IMR-90 (cell line): ENCODE measurements around the gene PCBP3. TPM values are rescaled to one million over a fixed set of nuclear protein-coding genes. Genes with fewer than 3 reads are reported as not detected.

Experiments
- ATAC-seq: fragments of 200-7000 bp; cut with Tn5 transposase; 2 replicates; pipeline ENCODE4 v1.9.1; 2020; ENCODE audit warnings: low read depth, mild to moderate bottlenecking, moderate library complexity
- BruUV-seq: library from RNA; stranded (reverse); fragments of 400-500 nt; replicated peaks from 2 replicates; lab custom pipeline; 2021; lab: Mats Ljungman, UMichigan
- CTCF ChIA-PET: fragments of 300-600 bp; formaldehyde crosslinking; extraction: SDS; loops from one replicate; lab custom pipeline; 2021; ENCODE audit warnings: antibody characterized with exemption; lab: Yijun Ruan, JAX
- POLR2A ChIA-PET: fragments of 300-600 bp; sonication (Branson Sonifier 250); formaldehyde crosslinking; loops from one replicate; lab custom pipeline; 2022; ENCODE audit warnings: antibody characterized with exemption; ENCODE audit not compliant: unreplicated experiment; lab: Charles Lee
- DNase-seq: peaks from one replicate; pipeline ENCODE4 v3.0.0; 2013
- H2AFZ ChIP-seq: replicated peaks from 2 replicates; pipeline ENCODE3; 2013; ENCODE audit warnings: low read length, mild to moderate bottlenecking; ENCODE audit not compliant: poor library complexity
- H2AK5ac ChIP-seq: 2 replicates; pipeline ENCODE4 v1.6.1; 2013; ENCODE audit warnings: low read depth, low read length, inconsistent platforms
- H2AK9ac ChIP-seq: replicated peaks from 2 replicates; pipeline ENCODE3; 2013; ENCODE audit warnings: mild to moderate bottlenecking, low read depth, low read length, moderate library complexity; ENCODE audit not compliant: poor library complexity
- H2BK120ac ChIP-seq: 2 replicates; pipeline ENCODE4 v1.6.1; 2013; ENCODE audit warnings: low read depth, low read length, inconsistent platforms
- H2BK15ac ChIP-seq: 3 replicates; pipeline ENCODE4 v1.6.1; 2013; ENCODE audit warnings: low read depth, low read length, inconsistent platforms
- H2BK20ac ChIP-seq: 2 replicates; pipeline ENCODE4 v1.6.1; 2013; ENCODE audit warnings: low read depth, mild to moderate bottlenecking, inconsistent platforms, low read length, moderate library complexity
- H2BK5ac ChIP-seq: 2 replicates; pipeline ENCODE4 v1.6.1; 2013; ENCODE audit warnings: mild to moderate bottlenecking, low read depth, low read length, inconsistent platforms; ENCODE audit not compliant: poor library complexity, severe bottlenecking
- H3K14ac ChIP-seq: replicated peaks from 2 replicates; pipeline ENCODE4 v1.6.1; 2013; ENCODE audit warnings: low read depth, low read length, inconsistent platforms
- H3K18ac ChIP-seq: 2 replicates; pipeline ENCODE4 v1.6.1; 2013; ENCODE audit warnings: low read depth, low read length, control low read depth
- H3K23ac ChIP-seq: 2 replicates; pipeline ENCODE4 v1.6.1; 2013; ENCODE audit warnings: low read depth, low read length, inconsistent platforms
- H3K27ac ChIP-seq: 2 replicates; pipeline ENCODE4 v1.5.1; 2013; ENCODE audit warnings: mild to moderate bottlenecking, control low read depth, low read length; ENCODE audit not compliant: insufficient read depth
- H3K27me3 ChIP-seq: 2 replicates; pipeline ENCODE4 v1.6.1; 2013; ENCODE audit warnings: low read length; ENCODE audit not compliant: control insufficient read depth, insufficient read depth
- H3K36me3 ChIP-seq: 2 replicates; pipeline ENCODE4 v1.6.1; 2013; ENCODE audit warnings: low read length, mixed read lengths; ENCODE audit not compliant: control insufficient read depth, insufficient read depth
- H3K4ac ChIP-seq: 2 replicates; pipeline ENCODE4 v1.6.1; 2013; ENCODE audit warnings: low read depth, low read length, inconsistent platforms
- H3K4me1 ChIP-seq: 2 replicates; pipeline ENCODE4 v1.6.1; 2013; ENCODE audit warnings: low read length, mixed read lengths; ENCODE audit not compliant: control insufficient read depth, insufficient read depth
- H3K4me2 ChIP-seq: 2 replicates; pipeline ENCODE4 v1.6.1; 2013; ENCODE audit warnings: low read depth, mild to moderate bottlenecking, control low read depth, low read length, moderate library complexity
- H3K4me3 ChIP-seq: 2 replicates; pipeline ENCODE4 v1.5.1; 2013; ENCODE audit warnings: low read depth, mild to moderate bottlenecking, control low read depth, low read length, moderate library complexity; ENCODE audit not compliant: insufficient read depth
- H3K56ac ChIP-seq: 2 replicates; pipeline ENCODE4 v1.6.1; 2013; ENCODE audit warnings: low read length, inconsistent platforms; ENCODE audit not compliant: insufficient read depth; ENCODE audit errors: extremely low read depth
- H3K79me1 ChIP-seq, 2 experiments: 2 replicates each; pipeline ENCODE4 v1.6.1; 2013; ENCODE audit warnings: low read length in 2 of 2, inconsistent platforms in 1 of 2, low read depth in 1 of 2
- H3K9ac ChIP-seq: 2 replicates; pipeline ENCODE4 v1.6.1; 2013; ENCODE audit warnings: low read depth, low read length, control low read depth
- H3K9me1 ChIP-seq: 2 replicates; pipeline ENCODE4 v1.6.1; 2013; ENCODE audit warnings: low read length, inconsistent platforms; ENCODE audit not compliant: insufficient read depth
- H3K9me3 ChIP-seq: 2 replicates; pipeline ENCODE4 v1.6.1; 2013; ENCODE audit warnings: low read length; ENCODE audit not compliant: control insufficient read depth, insufficient read depth
- H4K20me1 ChIP-seq: 2 replicates; pipeline ENCODE4 v1.6.1; 2013; ENCODE audit warnings: low read length, inconsistent platforms; ENCODE audit not compliant: insufficient read depth
- H4K5ac ChIP-seq: 2 replicates; pipeline ENCODE4 v1.6.1; 2013; ENCODE audit warnings: mild to moderate bottlenecking, low read depth, low read length, control low read depth
- H4K8ac ChIP-seq, 2 experiments: 2 replicates each; pipeline ENCODE4 v1.6.1; 2013; ENCODE audit warnings: low read depth in 2 of 2, low read length in 2 of 2, control low read depth in 1 of 2, inconsistent platforms in 1 of 2
- H4K91ac ChIP-seq: 2 replicates; pipeline ENCODE4 v1.6.1; 2013; ENCODE audit warnings: low read depth, low read length, inconsistent platforms; ENCODE audit not compliant: insufficient read depth
- MAFK ChIP-seq: IDR thresholded peaks from 2 replicates; pipeline ENCODE4 v1.6.1; 2012; ENCODE audit warnings: low read depth, low read length, improper control_type of control experiment
- RFX5 ChIP-seq: IDR thresholded peaks from 2 replicates; pipeline ENCODE4 v1.8.0; 2012; ENCODE audit warnings: low read depth, mild to moderate bottlenecking, low read length, moderate library complexity
- WGBS, 2 experiments: methylation state at CpG; one replicate each; pipeline versions ENCODE4 v1.1.5 to v1.1.7; 2013; ENCODE audit warnings: missing lambda C conversion rate in 2 of 2; ENCODE audit not compliant: insufficient read length in 1 of 2; ENCODE audit errors: extremely low coverage in 2 of 2; 5-methylcytosine and 5-hydroxymethylcytosine counted together
- dilution Hi-C: fragments of 300-500 bp; cut with HindIII; formaldehyde crosslinking; loops from one replicate; pipeline ENCODE4 v1.14.3; 2018; ENCODE audit warnings: low sequenced_read_pairs; ENCODE audit not compliant: unreplicated experiment
- in situ Hi-C: fragments of 300-500 bp; cut with MboI; formaldehyde crosslinking; loops from 3 replicates; pipeline ENCODE4 v1.14.3; 2019; ENCODE audit warnings: low sequenced_read_pairs, inconsistent platforms, mixed read lengths
- intact Hi-C: fragments of 100-400 bp; cut with micrococcal nuclease; formaldehyde crosslinking; loops from 2 replicates; pipeline ENCODE4 v1.10.0; 2022
- polyA plus RNA-seq, 3 experiments: library from polyadenylated mRNA; depleted of rRNA; stranded (reverse); fragments of >200 nt; gene quantifications; 2 replicates each; pipeline ENCODE4 v1.2.3, GENCODE V29; 2012; ENCODE audit warnings: low replicate concordance in 1 of 3
- total RNA-seq: library from RNA; depleted of rRNA; stranded (reverse); fragments of >200 nt; gene quantifications from 2 replicates; pipeline ENCODE4 v1.2.3, GENCODE V29; 2012

Gene PCBP3
- total and polyA plus RNA-seq, 2 of the 4 experiments (the other 2 are of a cell fraction), result 2.9 to 3.9 TPM

DNA sequence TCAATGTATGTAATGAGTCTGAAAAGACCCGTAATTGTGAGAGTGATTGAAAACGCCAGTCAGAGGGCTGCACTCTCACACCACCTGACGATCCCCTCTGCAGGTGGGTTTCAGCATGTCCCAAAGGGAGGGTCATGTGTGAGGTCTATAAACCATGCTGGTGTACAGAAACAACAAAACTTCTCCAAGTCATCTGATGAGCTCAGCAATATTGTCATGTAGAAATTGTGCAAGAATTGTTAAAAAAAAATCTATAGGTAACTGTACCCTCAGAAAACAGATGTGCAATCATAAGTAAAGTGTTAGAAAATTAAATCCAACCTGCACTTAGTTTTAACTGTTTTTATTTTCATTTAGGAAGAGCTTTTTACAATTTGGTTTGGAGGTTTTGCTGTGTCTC, 152.5 kb downstream of the PCBP3 start:
- H4K91ac ChIP-seq, result no peak overlapping the region
- ATAC-seq (no peak), DNase-seq (no peak)
- H4K8ac ChIP-seq, result no peak overlapping the region
- no peaks in the 10 kb centered on the region for H3K79me1 ChIP-seq
- BruUV-seq, result no TSS peak
- in situ Hi-C loops, result no loop called here
- H4K5ac ChIP-seq, result no peak overlapping the region
- no peak overlapping the region for H3K14ac ChIP-seq
- no CpG with 5 or more reads among the region's 3 CpGs for WGBS, 2 experiments
- POLR2A ChIA-PET, result no interaction called here
- no peak overlapping the region for H3K56ac ChIP-seq
- H3K27ac ChIP-seq, result no peak overlapping the region
- no peak overlapping the region for H2BK15ac ChIP-seq
- no peaks in the 10 kb centered on the region; the same call in 1 of the 2 replicates for H3K9me1 ChIP-seq
- no peak overlapping the region for H3K23ac ChIP-seq
- no peak overlapping the region for H3K4me2 ChIP-seq
- dilution Hi-C loops, result no loop called here
- no peak overlapping the region for H2AFZ ChIP-seq
- H2AK5ac ChIP-seq, result no peak overlapping the region
- TF ChIP-seq RFX5 (no peak), MAFK (peak; percentile 58)
- H2BK120ac ChIP-seq, result no peak overlapping the region
- no peak overlapping the region for H3K4ac ChIP-seq
- H3K36me3 ChIP-seq, result no peaks in the 10 kb centered on the region
- no peaks in the 10 kb centered on the region for H3K4me1 ChIP-seq
- H3K9me3 ChIP-seq, result no peaks in the 10 kb centered on the region
- no peaks in the 10 kb centered on the region for H4K20me1 ChIP-seq
- CTCF ChIA-PET, result no interaction called here
- H2AK9ac ChIP-seq, result no peak overlapping the region
- H3K9ac ChIP-seq, result no peak overlapping the region
- intact Hi-C loops, result no loop called here
- H3K4me3 ChIP-seq, result no peak overlapping the region
- H3K27me3 ChIP-seq, result peaks cover 6% of the 10 kb centered on the region; the same call in 1 of the 2 replicates
- no peak overlapping the region for H2BK20ac ChIP-seq
- no peak overlapping the region for H3K18ac ChIP-seq
- H2BK5ac ChIP-seq, result no peak overlapping the region
